Adrenal gland (tissue), 12 donors: ENCODE measurements around the gene RAB40C. TPM values are rescaled to one million over a fixed set of nuclear protein-coding genes. Genes with fewer than 3 reads are reported as not detected.

Experiments used
- DNase-seq, 7 donors: peaks; one replicate each; pipeline ENCODE4 v3.0.0-alpha.2; 2019 to 2020
- H3K27ac ChIP-seq, 5 donors: fragments of 200-600 bp; sonication (generic) in 4 of 5; 1 replicate in 3 of 5; 2 replicates in 2 of 5; pipeline versions ENCODE4 v1.5.1 to v1.8.0; 2016 to 2020; ENCODE audit warnings: mild to moderate bottlenecking in 1 of 5
- H3K27me3 ChIP-seq: fragments of 200-600 bp; 2 replicates; pipeline ENCODE4 v1.8.0; 2021
- H3K36me3 ChIP-seq, 2 donors: fragments of 200-600 bp; replicated peaks in 1 of 2; 1 replicate in 1 of 2; 2 replicates in 1 of 2; pipeline versions ENCODE4 v1.5.1 to v1.8.0; 2018 to 2022
- H3K4me1 ChIP-seq, 2 donors: fragments of 200-600 bp; replicated peaks in 1 of 2; 1 replicate in 1 of 2; 2 replicates in 1 of 2; pipeline versions ENCODE4 v1.5.1 to v1.8.0; 2018 to 2021
- H3K4me3 ChIP-seq, 4 donors: fragments of 200-600 bp; sonication (generic) in 3 of 4; one replicate each; pipeline ENCODE4 v1.5.1; 2016 to 2018
- H3K9me3 ChIP-seq, 3 donors: fragments of 200-600 bp; sonication (generic) in 1 of 3; replicated peaks in 1 of 3; 1 replicate in 2 of 3; 2 replicates in 1 of 3; pipeline versions ENCODE4 v1.5.1 to v1.8.0; 2016 to 2021
- CTCF ChIP-seq, 6 experiments: fragments of 450-650 bp in 4 of 6; fragments of 200-600 bp in 2 of 6; sonication (generic) in 1 of 6; IDR thresholded peaks; 1 replicate in 5 of 6; 2 replicates in 1 of 6; pipeline versions ENCODE4 v1.5.1 to v1.8.0; 2016 to 2021; ENCODE audit warnings: antibody characterized with exemption in 6 of 6, mild to moderate bottlenecking in 2 of 6, moderate library complexity in 1 of 6
- POLR2A ChIP-seq, 2 donors: fragments of 450-650 bp; IDR thresholded peaks; one replicate each; pipeline ENCODE4 v1.6.1; 2017; ENCODE audit warnings: antibody characterized with exemption in 2 of 2, mild to moderate bottlenecking in 2 of 2, moderate library complexity in 1 of 2
- WGBS, 4 donors: extraction: QIAGEN DNeasy Blood & Tissue Kit in 2 of 4; methylation state at CpG; one replicate each; pipeline versions ENCODE4 v1.1.5 to v1.1.7; 2013 to 2017; 5-methylcytosine and 5-hydroxymethylcytosine counted together
- intact Hi-C, 2 donors: fragments of 100-400 bp; cut with DNase I; formaldehyde crosslinking; loops; one replicate each; pipeline versions ENCODE4 v1.14.1 to v1.15.0; 2022 to 2023
- polyA plus RNA-seq, 3 donors: library from polyadenylated mRNA; stranded (reverse); fragments of 200-250 nt in 2 of 3; fragments of 350-450 nt in 1 of 3; fragmentation: Illumina TruSeq in 1 of 3; extraction: RNeasy Lipid Tissue Mini Kit (QIAGEN cat#74804) in 1 of 3; gene quantifications; one replicate each; pipeline ENCODE4 v1.2.3, GENCODE V29; 2013 to 2014
- total RNA-seq, 9 donors: library from RNA; depleted of rRNA in 4 of 9; stranded (reverse); fragments of >200 nt in 4 of 9; fragments of 120-200 nt in 1 of 9; fragmentation: NEBNext Ultra II Directional in 1 of 9; extraction: Animal tissue kit (Norgen Biotek cat#: 25700) in 1 of 9; gene quantifications; one replicate each; pipeline versions ENCODE4 v1.1.0 to v1.2.4, GENCODE V29; 2013 to 2023
- donor health status: healthy with polysubstance abuse.
- donor health status: Bipolar disorder and iron deficiency.
- donor health status: DM: yes; HTN: yes; CAD: no.
- donor health status: DM: no; HTN: no; CAD: no.
- donor health status: DM: no; HTN: no; CAD: no.
- donor health status: DM: yes; HTN: yes; CAD: no.

Gene RAB40C
- total and polyA plus RNA-seq, 12 donors = 2.3 to 36.2 (median 15.8) TPM

GRCh38 chr16:609316-609715, 19.4 kb downstream of the RAB40C start:
- Histone ChIP-seq H3K27ac (no peak overlapping the region), H3K27me3 (no peaks in the 10 kb centered on the region), H3K36me3 (no peaks in the 10 kb centered on the region), H3K4me3 (no peak overlapping the region), H3K4me1 (no peaks in the 10 kb centered on the region), H3K9me3 (no peaks in the 10 kb centered on the region)
- TF ChIP-seq POLR2A (IDR thresholded peaks at IDR 0.05) (no peak), CTCF (IDR thresholded peaks at IDR 0.05) (no peak)
- no peak for DNase-seq
- intact Hi-C loops = no loop called here
- 79 to 85% (median 81%) methylated on average over 12 to 13 of the region's 13 CpGs for WGBS, 4 donors

- Histone ChIP-seq H3K9me3 (no peaks in the 10 kb centered on the region), H3K27ac (no peak overlapping the region), H3K36me3 (no peaks in the 10 kb centered on the region), H3K4me3 (no peak overlapping the region), H3K27me3 (no peaks in the 10 kb centered on the region), H3K4me1 (no peaks in the 10 kb centered on the region)
- DNase-seq = no peak
- TF ChIP-seq POLR2A (IDR thresholded peaks at IDR 0.05) = no peak
- TF ChIP-seq CTCF (IDR thresholded peaks at IDR 0.05) = no peak
- intact Hi-C loops = no loop called here
- 91 to 93% (median 92%) methylated on average over 9 to 14 of the region's 14 CpGs for WGBS, 4 donors
Measured at GRCh38 chr16:609984-610383, 20.1 kb downstream of the RAB40C start.

- intact Hi-C loops = no loop called here
- TF ChIP-seq CTCF (IDR thresholded peaks at IDR 0.05) (peak; percentile 54 to 76 (median 68)), POLR2A (IDR thresholded peaks at IDR 0.05) (no peak)
- 67 to 84% (median 68%) methylated on average over 16 to 28 of the region's 28 CpGs for WGBS, 4 donors
- Histone ChIP-seq H3K27ac (no peak overlapping the region), H3K9me3 (no peaks in the 10 kb centered on the region), H3K36me3 (no peaks in the 10 kb centered on the region), H3K4me1 (no peaks in the 10 kb centered on the region), H3K4me3 (no peak overlapping the region), H3K27me3 (no peaks in the 10 kb centered on the region)
- DNase-seq = peak in 6 of 7 donors; percentile 50 to 84 (median 70)
Measured at GRCh38 chr16:610513-611381, 20.9 kb downstream of the RAB40C start.

GRCh38 chr16:615122-615521, 25.3 kb downstream of the RAB40C start:
- Histone ChIP-seq H3K27me3 (no peaks in the 10 kb centered on the region), H3K4me3 (no peak overlapping the region), H3K36me3 (no peaks in the 10 kb centered on the region), H3K4me1 (no peaks in the 10 kb centered on the region), H3K27ac (no peak overlapping the region), H3K9me3 (no peaks in the 10 kb centered on the region)
- WGBS, 4 donors = 88 to 94% (median 91%) methylated on average over 13 of the region's 13 CpGs
- TF ChIP-seq CTCF (IDR thresholded peaks at IDR 0.05) = no peak
- TF ChIP-seq POLR2A (IDR thresholded peaks at IDR 0.05) = no peak
- DNase-seq = no peak
- intact Hi-C loops = no loop called here
